MM.1S (cell line): ENCODE results near the gene LRMDA.

Experiments
- DNase-seq: peaks from one replicate; pipeline ENCODE4 v3.0.0-alpha.2; 2015
- H2AFZ ChIP-seq: fragments of 300-600 bp; sonication (generic); 2 replicates; pipeline ENCODE4 v1.6.0; 2016; ENCODE audit warnings: antibody characterized with exemption, low read length
- H3F3A ChIP-seq: fragments of 300-600 bp; sonication (generic); 2 replicates; pipeline ENCODE4 v1.6.1; 2016; ENCODE audit warnings: mild to moderate bottlenecking, antibody characterized with exemption, low read length, moderate library complexity, mixed read lengths; ENCODE audit not compliant: insufficient read depth
- H3K27ac ChIP-seq: fragments of 300-600 bp; sonication (generic); 2 replicates; pipeline ENCODE4 v1.5.1; 2016; ENCODE audit warnings: mild to moderate bottlenecking, low read length
- H3K27me3 ChIP-seq: fragments of 300-600 bp; sonication (generic); replicated peaks from 2 replicates; pipeline ENCODE4 v1.6.0; 2016; ENCODE audit warnings: low read length; ENCODE audit not compliant: insufficient read depth
- H3K36me3 ChIP-seq: fragments of 300-600 bp; sonication (generic); replicated peaks from 2 replicates; pipeline ENCODE4 v1.6.1; 2016; ENCODE audit warnings: mild to moderate bottlenecking, low read length, mixed read lengths; ENCODE audit not compliant: insufficient read depth
- H3K4me1 ChIP-seq: fragments of 300-600 bp; sonication (generic); 2 replicates; pipeline ENCODE4 v1.6.1; 2016; ENCODE audit warnings: low read length, mixed read lengths
- H3K4me2 ChIP-seq: fragments of 300-600 bp; sonication (generic); 2 replicates; pipeline ENCODE4 v1.6.0; 2016; ENCODE audit warnings: low read depth, low read length
- H3K4me3 ChIP-seq: fragments of 300-600 bp; sonication (generic); 2 replicates; pipeline ENCODE4 v1.5.1; 2016; ENCODE audit warnings: low read length, mixed read lengths
- H3K79me2 ChIP-seq: fragments of 300-600 bp; sonication (generic); 2 replicates; pipeline ENCODE4 v1.6.1; 2016; ENCODE audit warnings: mixed run types, low read length, mixed read lengths
- H3K9ac ChIP-seq: fragments of 300-600 bp; sonication (generic); 2 replicates; pipeline ENCODE4 v1.6.1; 2016; ENCODE audit warnings: low read length, mixed read lengths
- H3K9me2 ChIP-seq: fragments of 300-600 bp; sonication (generic); replicated peaks from 2 replicates; pipeline ENCODE4 v1.6.1; 2016; ENCODE audit warnings: mild to moderate bottlenecking, low read length, mixed read lengths; ENCODE audit not compliant: insufficient read depth
- H3K9me3 ChIP-seq: fragments of 300-600 bp; sonication (generic); replicated peaks from 2 replicates; pipeline ENCODE4 v1.6.1; 2016; ENCODE audit warnings: mild to moderate bottlenecking, low read length, mixed read lengths; ENCODE audit not compliant: insufficient read depth
- H4K20me1 ChIP-seq: fragments of 300-600 bp; sonication (generic); 2 replicates; pipeline ENCODE4 v1.6.1; 2016; ENCODE audit warnings: mild to moderate bottlenecking, low read length, moderate library complexity, mixed read lengths; ENCODE audit not compliant: insufficient read depth
- CTCF ChIP-seq: fragments of 300-600 bp; sonication (generic); IDR thresholded peaks from 2 replicates; pipeline ENCODE4 v1.5.1; 2016; ENCODE audit warnings: antibody characterized with exemption, low read length, mixed read lengths
- EZH2 ChIP-seq: fragments of 300-600 bp; sonication (generic); optimal IDR thresholded peaks from 2 replicates; pipeline ENCODE3; 2017; ENCODE audit warnings: low read depth, mild to moderate bottlenecking, antibody characterized with exemption, low read length, mixed read lengths
- EZH2phosphoT487 ChIP-seq: fragments of 300-600 bp; sonication (generic); IDR thresholded peaks from 2 replicates; pipeline ENCODE4 v1.6.1; 2018; ENCODE audit warnings: antibody characterized with exemption, low read length

Gene LRMDA

GRCh38 chr10:75487755-75488125 is 56.3 kb downstream of the LRMDA start:
- Histone ChIP-seq H3K36me3 (no peaks in the 10 kb centered on the region), H3K4me3 (no peak overlapping the region), H2AFZ (no peak overlapping the region), H3F3A (no peaks in the 10 kb centered on the region), H3K9me3 (no peaks in the 10 kb centered on the region), H3K9me2 (no peaks in the 10 kb centered on the region), H3K9ac (no peak overlapping the region), H3K4me1 (no peaks in the 10 kb centered on the region), H4K20me1 (no peaks in the 10 kb centered on the region), H3K79me2 (no peaks in the 10 kb centered on the region), H3K4me2 (no peak overlapping the region), H3K27ac (no peak overlapping the region), H3K27me3 (no peaks in the 10 kb centered on the region)
- TF ChIP-seq EZH2: no peak
- TF ChIP-seq EZH2phosphoT487: no peak
- TF ChIP-seq CTCF: no peak
- DNase-seq: no peak

DNA sequence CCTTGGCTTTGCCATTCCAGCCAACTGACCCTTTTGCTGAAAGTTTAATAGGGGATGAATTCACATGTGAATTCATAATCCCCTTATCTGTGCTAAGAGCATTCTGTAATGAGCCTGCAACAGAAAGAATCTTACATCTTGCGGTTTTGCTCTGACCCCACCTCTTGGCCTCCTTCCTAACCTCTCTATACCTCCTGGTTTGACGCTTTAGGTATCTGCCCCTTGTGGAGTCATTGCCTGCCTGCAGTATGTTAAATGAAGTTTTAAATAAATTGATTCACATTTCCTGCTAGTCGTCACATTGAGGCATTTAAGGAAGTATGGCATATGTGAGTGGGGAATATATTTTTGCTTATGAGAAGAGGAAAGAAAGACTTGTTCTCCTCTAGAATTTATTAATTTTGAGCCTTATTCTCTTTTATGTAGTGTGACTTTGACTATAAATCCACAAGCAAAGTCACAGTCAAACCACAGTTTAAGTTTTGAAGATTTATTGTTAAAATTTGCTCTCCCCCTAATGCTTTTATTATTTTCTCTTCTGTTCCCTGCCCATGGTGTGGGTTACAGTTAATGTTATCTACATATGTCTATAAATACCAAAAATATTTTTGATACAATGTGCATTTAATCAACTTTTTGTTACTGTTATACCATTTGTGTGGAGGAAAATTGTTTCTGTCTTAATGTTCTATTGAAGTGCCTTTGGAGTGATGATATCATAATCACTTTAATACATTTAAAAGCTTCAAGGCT is 60.9 kb downstream of the LRMDA start:
- no peak overlapping the region for H3K9ac ChIP-seq

DNA sequence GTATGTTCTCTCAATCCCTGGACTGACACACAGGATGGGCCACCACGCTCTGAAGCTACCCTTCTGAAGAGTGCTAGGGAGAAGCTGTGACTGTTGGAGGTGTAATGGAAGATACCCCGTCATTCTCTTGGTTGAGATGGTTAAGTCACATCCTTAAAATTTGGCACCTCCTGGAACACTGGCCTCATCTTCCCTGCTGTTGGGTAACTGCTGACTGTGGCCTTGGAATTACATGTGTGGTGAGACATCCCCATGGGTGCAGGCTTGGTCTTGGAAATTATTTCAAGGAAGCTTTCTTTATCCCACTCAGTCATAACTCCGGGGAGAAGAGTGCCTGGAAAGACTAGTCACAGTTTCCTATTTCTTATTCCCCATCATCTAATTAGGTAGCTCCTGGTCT is 62.0 kb downstream of the LRMDA start:
- H3K36me3 ChIP-seq: no peaks in the 10 kb centered on the region
- no peaks in the 10 kb centered on the region for H3K9me3 ChIP-seq
- no peak overlapping the region for H2AFZ ChIP-seq
- no peak overlapping the region for H3K9ac ChIP-seq
- no peaks in the 10 kb centered on the region for H4K20me1 ChIP-seq
- H3K4me3 ChIP-seq: no peak overlapping the region
- no peaks in the 10 kb centered on the region for H3F3A ChIP-seq
- no peaks in the 10 kb centered on the region for H3K9me2 ChIP-seq
- no peaks in the 10 kb centered on the region for H3K4me1 ChIP-seq
- no peak overlapping the region for H3K27ac ChIP-seq
- no peaks in the 10 kb centered on the region for H3K79me2 ChIP-seq
- H3K4me2 ChIP-seq: no peak overlapping the region
- TF ChIP-seq EZH2phosphoT487: no peak
- TF ChIP-seq CTCF: no peak
- TF ChIP-seq EZH2: no peak
- H3K27me3 ChIP-seq: no peaks in the 10 kb centered on the region
- DNase-seq: no peak

More for the DNA sequence above, 60.9 kb downstream of the LRMDA start:
- TF ChIP-seq EZH2phosphoT487: no peak
- TF ChIP-seq CTCF: no peak
- no peak for TF ChIP-seq EZH2
- no peaks in the 10 kb centered on the region for H3K4me1 ChIP-seq
- H3K9me2 ChIP-seq: no peaks in the 10 kb centered on the region
- no peaks in the 10 kb centered on the region for H3K36me3 ChIP-seq
- no peak overlapping the region for H2AFZ ChIP-seq
- H3K4me3 ChIP-seq: no peak overlapping the region
- H3K9me3 ChIP-seq: no peaks in the 10 kb centered on the region
- no peaks in the 10 kb centered on the region for H4K20me1 ChIP-seq
- DNase-seq: no peak
- no peak overlapping the region for H3K4me2 ChIP-seq
- no peaks in the 10 kb centered on the region for H3K27me3 ChIP-seq
- H3F3A ChIP-seq: no peaks in the 10 kb centered on the region
- no peaks in the 10 kb centered on the region for H3K79me2 ChIP-seq
- H3K27ac ChIP-seq: no peak overlapping the region
